Mesenchymal stem cell (in vitro differentiated cells and primary cell): ENCODE measurements around the gene DBX1.
A peak's percentile ranks its signal among the peaks of the same experiment; 100 is the strongest.
"Not testable (repeated sequence)": the region's sequence is repeated elsewhere in the genome, so short reads cannot be mapped to it uniquely, and the experiment has no call there.

Source experiments
- DNase-seq: peaks from one replicate; pipeline ENCODE4 v3.0.0-alpha.2; 2013
- H2AFZ ChIP-seq: one replicate; pipeline ENCODE4 v1.6.1; 2013; ENCODE audit warnings: low read depth, mild to moderate bottlenecking, control low read depth, inconsistent platforms, low read length, moderate library complexity
- H2AK5ac ChIP-seq: 2 replicates; pipeline ENCODE4 v1.6.1; 2013; ENCODE audit warnings: low read length, moderate library complexity, mild to moderate bottlenecking, inconsistent platforms; ENCODE audit not compliant: severe bottlenecking
- H2BK120ac ChIP-seq: one replicate; pipeline ENCODE4 v1.6.1; 2013; ENCODE audit warnings: low read depth, mild to moderate bottlenecking, inconsistent platforms, low read length, moderate library complexity
- H2BK12ac ChIP-seq, 2 experiments: one replicate each; pipeline ENCODE4 v1.6.1; 2013; ENCODE audit warnings: inconsistent platforms in 2 of 2, low read length in 2 of 2, mild to moderate bottlenecking in 2 of 2, moderate library complexity in 2 of 2, control low read depth in 1 of 2
- H2BK15ac ChIP-seq: one replicate; pipeline ENCODE4 v1.6.1; 2013; ENCODE audit warnings: mild to moderate bottlenecking, low read depth, inconsistent platforms; ENCODE audit not compliant: poor library complexity, severe bottlenecking
- H2BK5ac ChIP-seq: 2 replicates; pipeline ENCODE4 v1.6.1; 2013; ENCODE audit warnings: low read depth, mild to moderate bottlenecking, low read length, control low read depth, inconsistent platforms; ENCODE audit not compliant: poor library complexity, severe bottlenecking
- H3K14ac ChIP-seq, 2 experiments: one replicate each; pipeline ENCODE4 v1.6.1; 2013; ENCODE audit warnings: inconsistent platforms in 2 of 2, low read length in 2 of 2, control low read depth in 1 of 2, mild to moderate bottlenecking in 1 of 2, moderate library complexity in 1 of 2
- H3K18ac ChIP-seq, 2 experiments: one replicate each; pipeline ENCODE4 v1.6.1; 2013; ENCODE audit warnings: inconsistent platforms in 2 of 2, low read length in 2 of 2, control low read depth in 1 of 2, low read depth in 1 of 2, mild to moderate bottlenecking in 1 of 2
- H3K23ac ChIP-seq, 2 experiments: one replicate each; pipeline ENCODE4 v1.6.1; 2013; ENCODE audit warnings: inconsistent platforms in 2 of 2, low read length in 2 of 2, mild to moderate bottlenecking in 2 of 2, moderate library complexity in 2 of 2, control low read depth in 1 of 2
- H3K27ac ChIP-seq: 2 replicates; pipeline ENCODE4 v1.5.1; 2013; ENCODE audit warnings: mild to moderate bottlenecking, moderate library complexity, low read length, control low read depth, inconsistent platforms; ENCODE audit not compliant: poor library complexity, severe bottlenecking
- H3K27me3 ChIP-seq, 2 experiments: 2 replicates each; pipeline versions ENCODE4 v1.6.1 to v1.7.0; 2013; ENCODE audit warnings: low read length in 2 of 2, mild to moderate bottlenecking in 2 of 2, moderate library complexity in 2 of 2, control low read depth in 1 of 2, inconsistent platforms in 1 of 2; ENCODE audit not compliant: control insufficient read depth in 1 of 2, insufficient read depth in 1 of 2
- H3K36me3 ChIP-seq, 2 experiments: 2 replicates each; pipeline versions ENCODE4 v1.6.1 to v1.7.0; 2013; ENCODE audit warnings: low read length in 2 of 2, control low read depth in 1 of 2, inconsistent platforms in 1 of 2, low read depth in 1 of 2, mild to moderate bottlenecking in 1 of 2; ENCODE audit not compliant: insufficient read depth in 2 of 2, control insufficient read depth in 1 of 2
- H3K4ac ChIP-seq, 2 experiments: one replicate each; pipeline ENCODE4 v1.6.1; 2013; ENCODE audit warnings: inconsistent platforms in 2 of 2, low read length in 2 of 2, mild to moderate bottlenecking in 2 of 2, moderate library complexity in 2 of 2, control low read depth in 1 of 2, low read depth in 1 of 2
- H3K4me1 ChIP-seq: 2 replicates; pipeline ENCODE4 v1.6.1; 2013; ENCODE audit warnings: low read depth, low read length, control low read depth; ENCODE audit not compliant: control insufficient read depth, insufficient read depth
- H3K4me2 ChIP-seq: 2 replicates; pipeline ENCODE4 v1.6.1; 2013; ENCODE audit warnings: low read length, mild to moderate bottlenecking, inconsistent platforms; ENCODE audit not compliant: poor library complexity, severe bottlenecking
- H3K4me3 ChIP-seq, 2 experiments: 2 replicates each; pipeline versions ENCODE4 v1.5.1 to v1.7.0; 2013; ENCODE audit warnings: low read length in 2 of 2, mild to moderate bottlenecking in 2 of 2, control low read depth in 1 of 2, low read depth in 1 of 2; ENCODE audit not compliant: insufficient read depth in 1 of 2
- H3K79me1 ChIP-seq: replicated peaks from 2 replicates; pipeline ENCODE4 v1.6.1; 2013; ENCODE audit warnings: mild to moderate bottlenecking, control low read depth, low read length, inconsistent platforms; ENCODE audit not compliant: poor library complexity, severe bottlenecking
- H3K9ac ChIP-seq: 2 replicates; pipeline ENCODE4 v1.7.0; 2013; ENCODE audit warnings: mild to moderate bottlenecking, low read length, moderate library complexity
- H3K9me3 ChIP-seq: 2 replicates; pipeline ENCODE4 v1.7.0; 2013; ENCODE audit warnings: mild to moderate bottlenecking, low read length; ENCODE audit not compliant: control insufficient read depth
- H4K8ac ChIP-seq: one replicate; pipeline ENCODE4 v1.6.1; 2013; ENCODE audit warnings: inconsistent platforms, mild to moderate bottlenecking, low read length, moderate library complexity
- H4K91ac ChIP-seq: one replicate; pipeline ENCODE4 v1.6.1; 2013; ENCODE audit warnings: mild to moderate bottlenecking, low read length, inconsistent platforms
- WGBS: methylation state at CpG from one replicate; pipeline ENCODE4 v1.1.7; 2013; ENCODE audit warnings: mixed read lengths; 5-methylcytosine and 5-hydroxymethylcytosine counted together

DBX1 gene

GRCh38 chr11:20131788-20132666 lies 28.2 kb downstream of the DBX1 start:
- Histone ChIP-seq H2AFZ (peak overlapping the region; percentile 96), H3K79me1 (no peaks in the 10 kb centered on the region), H3K4ac (peak overlapping the region in 1 of 2 experiments; percentile 5), H2BK12ac (peak overlapping the region; percentile 4 to 85), H3K4me1 (peaks cover 10% of the 10 kb centered on the region), H3K36me3 (no peaks in the 10 kb centered on the region), H4K91ac (peak overlapping the region; percentile 83), H3K9ac (peak overlapping the region; percentile 81), H3K4me3 (peak overlapping the region; percentile 50 to 80), H2BK15ac (peak overlapping the region; percentile 66), H3K4me2 (peak overlapping the region; percentile 64), H3K14ac (peak overlapping the region in 1 of 2 experiments; percentile 73), H3K27me3 (peaks cover 0 to 15% of the 10 kb centered on the region in 2 experiments), H2BK5ac (no peak overlapping the region), H4K8ac (peak overlapping the region; percentile 79), H3K23ac (no peak overlapping the region), H3K9me3 (no peaks in the 10 kb centered on the region), H3K27ac (no peak overlapping the region), H3K18ac (peak overlapping the region; percentile 25 to 58), H2AK5ac (no peak overlapping the region), H2BK120ac (peak overlapping the region; percentile 30)
- WGBS = 20% methylated on average over 48 of the region's 51 CpGs
- peak; percentile 60 for DNase-seq

- Histone ChIP-seq H3K27me3 (peaks cover 0 to 6% of the 10 kb centered on the region in 2 experiments), H3K23ac (no peak overlapping the region), H3K36me3 (no peaks in the 10 kb centered on the region), H3K14ac (no peak overlapping the region), H3K4ac (no peak overlapping the region), H2BK5ac (no peak overlapping the region), H3K9ac (no peak overlapping the region), H3K79me1 (no peaks in the 10 kb centered on the region), H4K91ac (no peak overlapping the region), H2AFZ (no peak overlapping the region), H3K9me3 (no peaks in the 10 kb centered on the region), H3K27ac (no peak overlapping the region), H3K18ac (no peak overlapping the region), H3K4me2 (no peak overlapping the region), H2BK15ac (no peak overlapping the region), H4K8ac (no peak overlapping the region), H3K4me1 (peaks cover 13% of the 10 kb centered on the region), H2BK120ac (no peak overlapping the region), H2AK5ac (no peak overlapping the region), H2BK12ac (no peak overlapping the region), H3K4me3 (no peak overlapping the region)
- 70% methylated on average over 4 of the region's 4 CpGs for WGBS
- no peak for DNase-seq
Observed at GRCh38 chr11:20129665-20130064, 30.6 kb downstream of the DBX1 start.

GRCh38 chr11:20128528-20128825 lies 31.8 kb downstream of the DBX1 start:
- H3K18ac ChIP-seq, H3K4ac ChIP-seq, H3K27ac ChIP-seq, H3K36me3 ChIP-seq, H3K27me3 ChIP-seq, H3K9me3 ChIP-seq, H3K9ac ChIP-seq, H3K4me3 ChIP-seq, H2BK120ac ChIP-seq, H2AFZ ChIP-seq, H3K14ac ChIP-seq, H2BK5ac ChIP-seq, H2BK12ac ChIP-seq, H3K4me2 ChIP-seq, H3K79me1 ChIP-seq, H2AK5ac ChIP-seq, H4K91ac ChIP-seq, H4K8ac ChIP-seq, H3K23ac ChIP-seq, H2BK15ac ChIP-seq, DNase-seq: not testable (repeated sequence)
- 85% methylated on average over 6 of the region's 7 CpGs for WGBS
- H3K4me1 ChIP-seq = peaks cover 13% of the 10 kb centered on the region

GRCh38 chr11:20127671-20128527 lies 32.4 kb downstream of the DBX1 start:
- peak; percentile 64 for DNase-seq
- no peak overlapping the region for H4K8ac ChIP-seq
- no peak overlapping the region for H3K23ac ChIP-seq
- no peak overlapping the region for H3K4me2 ChIP-seq
- no peak overlapping the region for H3K4ac ChIP-seq
- H3K27me3 ChIP-seq = peaks cover 0 to 6% of the 10 kb centered on the region in 2 experiments
- no peak overlapping the region for H3K4me3 ChIP-seq
- H3K79me1 ChIP-seq = no peaks in the 10 kb centered on the region
- no peak overlapping the region for H2BK5ac ChIP-seq
- H3K27ac ChIP-seq = no peak overlapping the region
- H4K91ac ChIP-seq = no peak overlapping the region
- H2BK120ac ChIP-seq = no peak overlapping the region
- no peaks in the 10 kb centered on the region for H3K36me3 ChIP-seq
- no peak overlapping the region for H2BK15ac ChIP-seq
- H3K4me1 ChIP-seq = peaks cover 13% of the 10 kb centered on the region
- H2BK12ac ChIP-seq = no peak overlapping the region
- H3K14ac ChIP-seq = no peak overlapping the region
- 66% methylated on average over 16 of the region's 16 CpGs for WGBS
- H2AK5ac ChIP-seq = no peak overlapping the region
- no peak overlapping the region for H3K18ac ChIP-seq
- H2AFZ ChIP-seq = no peak overlapping the region
- H3K9me3 ChIP-seq = no peaks in the 10 kb centered on the region
- H3K9ac ChIP-seq = no peak overlapping the region
